HCT116 (cell line): ENCODE results near the gene ZNF146. TPM values are rescaled to one million over a fixed set of nuclear protein-coding genes. Genes with fewer than 3 reads are reported as not detected.

Source experiments
- ATAC-seq: fragments of 200-7000 bp; cut with Tn5 transposase; 2 replicates; pipeline ENCODE4 v1.9.1; 2020; ENCODE audit warnings: mild to moderate bottlenecking, moderate library complexity
- BruUV-seq: library from RNA; stranded (reverse); fragments of 400-500 nt; replicated peaks from 2 replicates; lab custom pipeline; 2021; lab: Mats Ljungman, UMichigan
- CTCF ChIA-PET: fragments of 300-600 bp; sonication (Branson Sonifier 250); formaldehyde crosslinking; loops from one replicate; lab custom pipeline; 2021; ENCODE audit warnings: antibody characterized with exemption; lab: Charles Lee
- POLR2A ChIA-PET: fragments of 300-600, 350-600 bp; sonication (Branson Sonifier 250); formaldehyde crosslinking; loops from one replicate; lab custom pipeline; 2021; ENCODE audit warnings: antibody characterized with exemption; lab: Charles Lee
- RAD21 ChIA-PET, 2 experiments: fragments of 300-600 bp; sonication (Branson Sonifier 250); formaldehyde crosslinking; loops; one replicate each; lab custom pipeline; 2023; ENCODE audit warnings: low total read pairs in 2 of 2; ENCODE audit not compliant: uncharacterized antibody in 2 of 2, unreplicated experiment in 2 of 2, low non-redundant PET in 1 of 2; lab: Charles Lee
- DNase-seq: peaks from one replicate; pipeline ENCODE4 v3.0.0-alpha.2; 2010; ENCODE audit warnings: low read depth, low spot score
- H2AFZ ChIP-seq: fragments of 200-600 bp; shearing (Covaris generic), sonication (generic); 2 replicates; pipeline ENCODE4 v1.6.1; 2017; ENCODE audit warnings: low read depth, mixed run types, mixed read lengths, antibody characterized with exemption, low read length; ENCODE audit not compliant: poor library complexity, severe bottlenecking
- H3K27ac ChIP-seq: 2 replicates; pipeline ENCODE4 v1.5.1; 2012; ENCODE audit warnings: low read depth, low read length
- H3K27me3 ChIP-seq: fragments of 200-600 bp; sonication (generic); 2 replicates; pipeline ENCODE4 v1.6.1; 2016; ENCODE audit warnings: mixed run types, low read length, mixed read lengths; ENCODE audit not compliant: insufficient read depth
- H3K36me3 ChIP-seq, 2 experiments: fragments of 200-500 bp in 1 of 2; fragments of 200-600 bp in 1 of 2; sonication (Bioruptor generic) in 1 of 2; sonication (generic) in 1 of 2; 2 replicates each; pipeline versions ENCODE4 v1.5.1 to v1.6.1; 2014 to 2016; ENCODE audit warnings: low read length in 2 of 2, inconsistent platforms in 1 of 2, mixed read lengths in 1 of 2, mixed run types in 1 of 2; ENCODE audit not compliant: insufficient read depth in 2 of 2, control insufficient read depth in 1 of 2
- H3K4me1 ChIP-seq, 2 experiments: fragments of 200-600 bp in 1 of 2; sonication (generic) in 1 of 2; 2 replicates each; pipeline versions ENCODE4 v1.5.1 to v1.6.1; 2012 to 2017; ENCODE audit warnings: low read length in 2 of 2, inconsistent platforms in 1 of 2, mild to moderate bottlenecking in 1 of 2, mixed read lengths in 1 of 2, mixed run types in 1 of 2, moderate library complexity in 1 of 2; ENCODE audit not compliant: insufficient read depth in 2 of 2, control insufficient read depth in 1 of 2
- H3K4me2 ChIP-seq: fragments of 200-600 bp; sonication (generic); 2 replicates; pipeline ENCODE4 v1.6.1; 2017; ENCODE audit warnings: mixed run types, low read length, mixed read lengths
- H3K4me3 ChIP-seq, 2 experiments: fragments of 200-600 bp in 1 of 2; sonication (generic) in 1 of 2; replicated peaks in 1 of 2; 2 replicates each; pipeline ENCODE4 v1.5.1; 2011 to 2016; ENCODE audit warnings: low read length in 2 of 2, control low read depth in 1 of 2, low read depth in 1 of 2, mild to moderate bottlenecking in 1 of 2, mixed read lengths in 1 of 2, mixed run types in 1 of 2
- H3K79me2 ChIP-seq: fragments of 200-600 bp; sonication (generic); 2 replicates; pipeline ENCODE4 v1.6.1; 2017; ENCODE audit warnings: mild to moderate bottlenecking, mixed run types, low read length, moderate library complexity, mixed read lengths; ENCODE audit not compliant: insufficient read depth
- H3K9ac ChIP-seq: fragments of 200-600 bp; sonication (generic); 2 replicates; pipeline ENCODE4 v1.6.1; 2016; ENCODE audit warnings: low read length, mixed read lengths
- H3K9me2 ChIP-seq: fragments of 200-600 bp; sonication (generic), shearing (Covaris generic); 2 replicates; pipeline ENCODE4 v1.6.1; 2017; ENCODE audit warnings: mixed run types, mild to moderate bottlenecking, moderate library complexity; ENCODE audit not compliant: insufficient read depth
- H3K9me3 ChIP-seq, 2 experiments: fragments of 200-500 bp in 1 of 2; fragments of 200-600 bp in 1 of 2; sonication (Bioruptor generic) in 1 of 2; sonication (generic) in 1 of 2; 2 replicates each; pipeline ENCODE4 v1.6.1; 2014 to 2017; ENCODE audit warnings: low read length in 2 of 2, mixed read lengths in 2 of 2, inconsistent platforms in 1 of 2, low read depth in 1 of 2, mild to moderate bottlenecking in 1 of 2, mixed run types in 1 of 2, moderate library complexity in 1 of 2; ENCODE audit not compliant: control insufficient read depth in 1 of 2, insufficient read depth in 1 of 2
- H4K20me1 ChIP-seq: fragments of 200-600 bp; sonication (generic), shearing (Covaris generic); 2 replicates; pipeline ENCODE4 v1.6.1; 2017; ENCODE audit warnings: mixed run types, mild to moderate bottlenecking, moderate library complexity; ENCODE audit not compliant: insufficient read depth
- CBX3 ChIP-seq: IDR thresholded peaks from 2 replicates; pipeline ENCODE4 v1.6.1; 2012; ENCODE audit warnings: low read depth
- SP1 ChIP-seq: IDR thresholded peaks from 2 replicates; pipeline ENCODE4 v1.6.1; 2012; ENCODE audit warnings: low read depth
- YY1 ChIP-seq: IDR thresholded peaks from 2 replicates; pipeline ENCODE4 v1.6.1; 2011; ENCODE audit warnings: low read length, low read depth, moderate library complexity, mild to moderate bottlenecking; ENCODE audit not compliant: insufficient replicate concordance; ENCODE audit errors: extremely low read depth
- ZFX ChIP-seq: fragments of 450-650 bp; IDR thresholded peaks from 2 replicates; pipeline ENCODE4 v1.6.1; 2017
- intact Hi-C: fragments of 100-400 bp; cut with micrococcal nuclease; formaldehyde crosslinking; loops from 2 replicates; pipeline ENCODE4 v1.10.0; 2022
- total RNA-seq: library from RNA; stranded (reverse); gene quantifications from one replicate; pipeline ENCODE4 v1.2.1, GENCODE V29; 2021; ENCODE audit not compliant: unreplicated experiment
- TF ChIP-seq, protein P1 (sequence below): IDR thresholded peaks from 2 replicates; pipeline ENCODE4 v1.6.1; 2012
- TF ChIP-seq, protein P2 (sequence below): IDR thresholded peaks from 2 replicates; pipeline ENCODE4 v1.6.1; 2011; ENCODE audit warnings: mild to moderate bottlenecking, low read length, moderate library complexity; ENCODE audit not compliant: insufficient replicate concordance; ENCODE audit errors: extremely low read depth
- TF ChIP-seq, protein P3 (sequence below), 3 experiments: fragments of 200-600 bp in 1 of 3; sonication (generic) in 1 of 3; IDR thresholded peaks in 2 of 3; conservative IDR thresholded peaks in 1 of 3; 2 replicates each; pipeline ENCODE4 v1.5.1; 2012 to 2017; ENCODE audit warnings: low read depth in 2 of 3, low read length in 2 of 3, antibody characterized with exemption in 1 of 3, borderline replicate concordance in 1 of 3, control low read depth in 1 of 3, mild to moderate bottlenecking in 1 of 3, mixed read lengths in 1 of 3, mixed run types in 1 of 3, moderate library complexity in 1 of 3; ENCODE audit not compliant: insufficient read depth in 1 of 3

ZNF146 gene
- total RNA-seq, 1 experiment from 2014 or later, result 105 TPM

DNA sequence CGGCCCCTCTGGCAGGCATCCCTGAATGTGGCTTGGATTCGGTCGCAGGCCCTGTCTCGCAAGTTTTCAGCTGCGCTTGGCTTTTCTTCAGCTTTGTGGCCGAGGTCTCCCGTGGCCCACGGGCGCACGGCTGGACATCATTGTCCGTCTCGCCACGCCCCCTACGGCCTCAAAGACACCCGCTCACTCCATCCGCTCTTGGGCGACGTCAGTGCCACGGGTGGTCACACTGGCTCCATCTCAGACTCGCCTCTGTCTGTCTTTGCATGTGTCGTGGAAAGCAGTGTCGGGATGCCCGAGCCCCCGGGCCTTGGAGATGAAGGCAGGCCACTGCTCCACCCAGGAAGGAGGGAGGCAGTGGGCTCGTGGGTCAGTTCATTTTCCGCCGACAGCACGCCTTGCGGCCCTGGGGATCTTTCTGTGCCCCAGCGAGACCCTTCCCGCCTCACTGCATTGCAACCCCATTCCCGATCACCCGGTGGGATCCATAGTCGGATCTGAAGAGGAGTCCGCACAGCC, 51.0 kb downstream of the ZNF146 start:
- TF ChIP-seq, protein P1, sequence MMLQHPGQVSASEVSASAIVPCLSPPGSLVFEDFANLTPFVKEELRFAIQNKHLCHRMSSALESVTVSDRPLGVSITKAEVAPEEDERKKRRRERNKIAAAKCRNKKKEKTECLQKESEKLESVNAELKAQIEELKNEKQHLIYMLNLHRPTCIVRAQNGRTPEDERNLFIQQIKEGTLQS, result no peak
- TF ChIP-seq ZFX, result no peak
- no peak for TF ChIP-seq SP1
- TF ChIP-seq CBX3, result no peak
- no peak for TF ChIP-seq YY1
- TF ChIP-seq, protein P2, sequence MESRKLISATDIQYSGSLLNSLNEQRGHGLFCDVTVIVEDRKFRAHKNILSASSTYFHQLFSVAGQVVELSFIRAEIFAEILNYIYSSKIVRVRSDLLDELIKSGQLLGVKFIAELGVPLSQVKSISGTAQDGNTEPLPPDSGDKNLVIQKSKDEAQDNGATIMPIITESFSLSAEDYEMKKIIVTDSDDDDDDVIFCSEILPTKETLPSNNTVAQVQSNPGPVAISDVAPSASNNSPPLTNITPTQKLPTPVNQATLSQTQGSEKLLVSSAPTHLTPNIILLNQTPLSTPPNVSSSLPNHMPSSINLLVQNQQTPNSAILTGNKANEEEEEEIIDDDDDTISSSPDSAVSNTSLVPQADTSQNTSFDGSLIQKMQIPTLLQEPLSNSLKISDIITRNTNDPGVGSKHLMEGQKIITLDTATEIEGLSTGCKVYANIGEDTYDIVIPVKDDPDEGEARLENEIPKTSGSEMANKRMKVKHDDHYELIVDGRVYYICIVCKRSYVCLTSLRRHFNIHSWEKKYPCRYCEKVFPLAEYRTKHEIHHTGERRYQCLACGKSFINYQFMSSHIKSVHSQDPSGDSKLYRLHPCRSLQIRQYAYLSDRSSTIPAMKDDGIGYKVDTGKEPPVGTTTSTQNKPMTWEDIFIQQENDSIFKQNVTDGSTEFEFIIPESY, result no peak
- TF ChIP-seq, protein P3, sequence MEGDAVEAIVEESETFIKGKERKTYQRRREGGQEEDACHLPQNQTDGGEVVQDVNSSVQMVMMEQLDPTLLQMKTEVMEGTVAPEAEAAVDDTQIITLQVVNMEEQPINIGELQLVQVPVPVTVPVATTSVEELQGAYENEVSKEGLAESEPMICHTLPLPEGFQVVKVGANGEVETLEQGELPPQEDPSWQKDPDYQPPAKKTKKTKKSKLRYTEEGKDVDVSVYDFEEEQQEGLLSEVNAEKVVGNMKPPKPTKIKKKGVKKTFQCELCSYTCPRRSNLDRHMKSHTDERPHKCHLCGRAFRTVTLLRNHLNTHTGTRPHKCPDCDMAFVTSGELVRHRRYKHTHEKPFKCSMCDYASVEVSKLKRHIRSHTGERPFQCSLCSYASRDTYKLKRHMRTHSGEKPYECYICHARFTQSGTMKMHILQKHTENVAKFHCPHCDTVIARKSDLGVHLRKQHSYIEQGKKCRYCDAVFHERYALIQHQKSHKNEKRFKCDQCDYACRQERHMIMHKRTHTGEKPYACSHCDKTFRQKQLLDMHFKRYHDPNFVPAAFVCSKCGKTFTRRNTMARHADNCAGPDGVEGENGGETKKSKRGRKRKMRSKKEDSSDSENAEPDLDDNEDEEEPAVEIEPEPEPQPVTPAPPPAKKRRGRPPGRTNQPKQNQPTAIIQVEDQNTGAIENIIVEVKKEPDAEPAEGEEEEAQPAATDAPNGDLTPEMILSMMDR (IDR thresholded peaks at IDR 0.05 in 2 of 3, conservative IDR thresholded peaks at IDR 0.05 in 1 of 3; ENCODE audit: borderline replicate concordance in 1 of 3, insufficient read depth in 1 of 3, low read depth in 2 of 3, low read length in 2 of 3), result no peak
- Histone ChIP-seq H3K9me3 (no peaks in the 10 kb centered on the region), H3K4me3 (no peak overlapping the region), H3K27ac (no peak overlapping the region), H3K9me2 (no peaks in the 10 kb centered on the region), H2AFZ (no peak overlapping the region), H3K79me2 (no peaks in the 10 kb centered on the region), H3K36me3 (no peaks in the 10 kb centered on the region), H4K20me1 (no peaks in the 10 kb centered on the region), H3K4me1 (no peaks in the 10 kb centered on the region), H3K4me2 (no peak overlapping the region), H3K27me3 (no peaks in the 10 kb centered on the region), H3K9ac (no peak overlapping the region)
- no TSS peak for BruUV-seq
- intact Hi-C loops, result no loop called here
- no peak for ATAC-seq
- POLR2A ChIA-PET, result no interaction called here
- RAD21 ChIA-PET, result no interaction called here
- no peak for DNase-seq
- CTCF ChIA-PET, result no interaction called here
